Colon (tissue), 2 donors: ENCODE results near the gene SLC22A23.

ENCODE experiments used
- FAIRE-seq: peaks from 2 replicates; lab custom pipeline; 2012; peaks lifted over from hg19 to GRCh38; lab: Jason Lieb, UNC
- donor health status: control.
- donor health status: control.

The SLC22A23 gene

DNA sequence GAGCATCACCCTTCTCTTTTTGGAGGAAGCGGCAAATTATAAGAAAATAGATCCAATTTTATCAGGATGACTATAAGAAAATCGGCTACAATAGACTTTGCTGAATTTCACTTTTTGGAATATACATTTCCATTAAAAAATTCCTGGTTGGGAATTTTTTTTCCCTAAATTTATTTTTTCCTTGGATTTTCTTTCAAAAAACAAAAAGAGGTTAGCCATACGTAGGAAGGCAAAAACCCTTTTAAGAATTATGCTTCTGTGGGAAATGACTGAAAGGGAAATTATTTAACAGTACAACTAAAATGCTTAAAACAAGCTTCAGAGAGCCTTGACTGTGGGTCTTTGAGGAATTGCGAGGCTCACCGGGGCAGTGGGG, 86.9 kb downstream of the SLC22A23 start:
- no peak for FAIRE-seq

DNA sequence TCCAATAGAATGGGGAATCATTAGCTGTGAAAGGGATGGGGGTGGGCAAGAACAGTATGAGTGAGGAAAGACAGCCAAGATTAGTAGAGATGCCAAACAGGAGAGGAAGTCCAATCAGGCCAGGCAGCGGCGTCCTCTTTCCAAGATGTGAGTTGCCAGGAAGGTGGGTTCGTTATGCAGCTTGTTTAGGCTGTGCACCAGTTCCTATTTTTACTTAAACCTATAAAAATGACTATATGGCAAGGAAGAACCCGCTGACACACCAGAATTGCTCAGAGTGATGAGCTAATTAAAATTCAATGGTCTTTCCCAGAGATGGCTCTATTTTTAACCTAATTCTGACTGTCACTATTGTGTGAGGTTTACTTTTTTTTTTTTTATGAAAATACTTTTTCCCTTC, 88.2 kb downstream of the SLC22A23 start:
- no peak for FAIRE-seq

DNA sequence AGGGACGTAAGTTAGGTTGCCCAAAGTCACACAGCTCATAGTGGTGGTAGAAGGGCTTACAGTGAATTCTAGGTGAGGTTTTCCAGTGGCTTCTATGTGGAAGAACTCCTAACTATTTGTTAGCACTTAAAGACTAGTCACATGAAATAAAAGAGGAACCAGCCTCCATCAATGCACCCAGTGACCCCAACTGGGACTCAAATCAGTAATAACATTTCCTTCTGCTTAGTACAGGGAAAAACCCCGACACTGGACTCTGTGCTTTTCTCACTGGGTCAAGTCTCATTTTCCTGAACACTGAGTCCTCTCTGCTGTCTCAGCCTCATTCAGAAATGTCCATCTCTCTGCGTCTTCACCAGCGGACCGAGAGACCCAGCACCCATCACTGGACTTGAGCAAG, 89.2 kb downstream of the SLC22A23 start:
- no peak for FAIRE-seq

- FAIRE-seq: no peak
These were observed 90.0 kb downstream of the SLC22A23 start for GRCh38 chr6:3366596-3367413.

GRCh38 chr6:3364391-3364790, 92.5 kb downstream of the SLC22A23 start:
- no peak for FAIRE-seq

- no peak for FAIRE-seq
These were observed 93.4 kb downstream of the SLC22A23 start for GRCh38 chr6:3363296-3364025.

DNA sequence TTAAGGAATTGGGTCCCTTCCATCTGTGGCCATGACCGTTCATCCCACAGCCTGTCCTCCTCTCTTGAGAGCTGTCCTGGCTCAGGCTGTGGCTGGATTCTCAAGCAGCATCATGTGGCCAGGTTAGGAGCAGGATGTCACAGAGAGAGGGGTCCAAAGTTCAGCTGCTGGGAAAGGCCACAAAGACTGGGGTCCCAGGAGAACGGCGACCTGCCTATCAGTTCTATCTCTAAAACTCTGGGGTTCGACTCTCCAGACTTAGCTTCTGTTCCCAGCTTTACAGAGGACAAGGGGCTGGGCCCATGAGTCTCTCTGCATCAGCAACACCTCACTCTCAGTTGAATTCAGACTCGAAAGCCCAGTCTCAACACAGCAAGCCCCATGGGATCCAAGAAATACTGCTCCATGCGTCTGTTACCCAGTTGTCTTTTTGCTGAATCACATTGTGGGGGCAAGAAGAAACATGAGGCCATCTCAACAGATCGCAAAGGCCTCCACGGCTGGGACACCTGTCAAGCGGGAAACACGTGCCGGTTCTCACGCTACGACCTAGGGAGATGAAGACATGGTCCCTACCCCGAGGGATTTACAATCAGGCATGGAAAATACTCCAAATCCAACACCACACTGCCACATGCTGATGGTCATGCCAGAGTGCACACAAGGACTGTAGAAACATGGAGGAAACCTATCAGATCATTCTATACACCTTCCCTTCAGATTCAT, 95.4 kb downstream of the SLC22A23 start:
- FAIRE-seq: no peak

GRCh38 chr6:3360727-3361045, 96.2 kb downstream of the SLC22A23 start:
- no peak for FAIRE-seq

- no peak for FAIRE-seq
These were observed 96.7 kb downstream of the SLC22A23 start for GRCh38 chr6:3359973-3360726.

- FAIRE-seq: no peak
These were observed 97.6 kb downstream of the SLC22A23 start for GRCh38 chr6:3359101-3359752.

DNA sequence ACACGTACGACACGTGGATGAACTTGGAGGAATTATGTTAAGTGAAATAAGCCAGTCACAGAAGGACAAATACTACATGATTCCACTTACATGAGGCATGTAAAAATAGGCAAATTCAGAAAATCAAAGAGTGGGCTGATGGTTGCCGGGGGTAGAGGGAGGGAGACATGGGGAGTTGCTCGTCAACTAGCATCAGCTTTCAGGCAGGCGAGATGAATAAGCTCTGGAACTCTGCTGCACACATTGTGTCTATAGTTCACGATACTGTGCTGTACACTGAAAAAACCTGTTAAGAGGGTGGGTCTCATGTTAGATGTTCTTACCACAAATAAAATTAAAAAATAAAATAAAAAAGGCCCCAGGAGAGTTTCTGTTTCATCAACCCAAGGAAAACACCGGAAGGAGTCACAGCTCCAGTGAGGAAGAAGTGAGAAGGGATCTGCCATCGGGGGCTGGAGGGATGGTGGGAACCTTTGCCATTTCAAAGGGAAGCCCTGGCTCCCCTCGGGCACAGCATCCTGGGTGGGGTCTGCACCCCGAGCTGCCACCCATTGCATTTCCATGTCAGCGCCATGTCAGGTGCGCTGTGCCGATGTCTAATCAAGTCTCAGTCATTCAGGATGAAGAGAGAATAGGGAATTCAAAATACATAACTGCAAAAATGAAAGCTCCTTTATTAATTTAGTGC, 98.3 kb downstream of the SLC22A23 start:
- no peak for FAIRE-seq

- FAIRE-seq: no peak
These were observed 99.2 kb downstream of the SLC22A23 start for GRCh38 chr6:3357678-3358077.

- no peak for FAIRE-seq
These were observed 99.9 kb downstream of the SLC22A23 start for GRCh38 chr6:3356824-3357420.

GRCh38 chr6:3356056-3356823, 100.6 kb downstream of the SLC22A23 start:
- no peak for FAIRE-seq

- FAIRE-seq: no peak
These were observed 101.3 kb downstream of the SLC22A23 start for GRCh38 chr6:3355358-3356055.

DNA sequence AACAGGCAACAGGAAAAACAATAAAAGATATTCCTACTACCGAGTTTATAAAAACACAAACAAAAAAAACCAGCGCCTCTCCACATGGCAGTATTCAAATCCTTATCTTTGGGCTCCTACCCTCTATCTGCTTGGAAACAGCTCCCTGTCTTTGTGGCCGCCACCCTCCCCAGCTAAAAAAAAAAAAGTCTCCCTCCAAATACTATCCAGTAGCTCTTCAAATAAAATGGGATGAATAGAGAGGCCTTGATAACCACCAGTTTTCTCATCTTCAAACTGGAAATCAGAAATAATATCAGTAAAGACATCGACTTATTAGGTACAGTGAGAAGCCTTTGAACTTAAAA, 101.9 kb downstream of the SLC22A23 start:
- FAIRE-seq: no peak

DNA sequence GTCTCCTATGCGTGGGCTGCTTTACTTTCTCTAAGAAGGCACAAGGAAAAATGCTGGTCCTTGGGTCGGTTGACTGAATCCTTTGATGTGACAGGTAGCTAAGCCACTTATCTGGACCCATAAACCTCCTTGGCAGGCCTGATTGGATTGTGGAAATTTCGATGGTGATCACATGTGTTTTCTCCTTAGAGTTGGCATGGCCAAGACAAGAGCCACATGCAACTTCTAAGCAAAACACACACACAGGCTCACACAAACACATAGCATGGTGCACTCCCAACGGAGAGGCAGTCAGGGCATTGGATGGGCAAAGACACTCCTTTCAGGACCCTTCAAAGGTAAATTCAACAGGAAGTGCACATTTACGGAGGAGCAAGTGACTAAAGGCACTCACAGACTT, 102.9 kb downstream of the SLC22A23 start:
- no peak for FAIRE-seq

DNA sequence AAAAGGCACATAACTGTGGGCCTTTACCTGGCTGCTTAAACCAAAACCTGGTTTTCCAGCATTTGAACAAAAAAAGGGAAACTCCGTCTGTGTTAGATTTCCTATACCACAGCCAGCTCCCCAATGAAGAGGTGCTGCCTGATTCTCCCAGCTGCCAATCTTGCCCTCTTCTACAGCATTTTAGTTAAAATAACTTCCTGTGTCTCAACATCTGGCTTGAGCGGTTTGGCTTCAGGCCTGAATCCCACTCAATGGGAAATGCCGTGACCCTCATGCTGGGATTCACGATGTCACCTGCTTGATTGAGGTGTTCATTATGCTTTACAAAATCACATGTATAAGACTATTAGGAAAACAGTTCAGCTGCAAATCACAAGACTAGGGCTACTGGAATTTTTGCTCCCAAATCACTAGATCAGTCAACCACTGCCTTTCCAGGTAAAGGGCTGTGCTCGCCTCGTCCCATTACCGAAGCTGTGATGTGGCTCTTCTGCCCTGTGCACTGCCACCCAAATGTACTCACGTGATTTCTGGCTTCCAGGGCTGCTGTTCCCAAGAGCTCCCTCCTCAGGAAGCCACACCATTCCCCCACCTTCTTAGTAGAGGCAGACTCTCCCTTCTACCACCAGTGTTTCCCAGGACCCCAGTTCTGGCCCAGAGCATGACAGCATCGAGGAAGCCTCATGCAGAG, 103.5 kb downstream of the SLC22A23 start:
- no peak for FAIRE-seq

GRCh38 chr6:3352678-3353077, 104.2 kb downstream of the SLC22A23 start:
- FAIRE-seq: no peak
